Breast epithelium (tissue), 3 donors: Measurements from ENCODE around the gene ALK.

ENCODE experiments used
- POLR2A ChIP-seq: fragments of 450-650 bp; IDR thresholded peaks from one replicate; pipeline ENCODE4 v1.6.1; 2016; ENCODE audit warnings: antibody characterized with exemption, mild to moderate bottlenecking, moderate library complexity
- POLR2AphosphoS5 ChIP-seq, 3 donors: sonication (generic); formaldehyde crosslinking; IDR thresholded peaks; one replicate each; pipeline ENCODE4 v1.6.1; 2017; ENCODE audit warnings: antibody characterized with exemption in 3 of 3
- TF ChIP-seq, protein P1 (sequence below), 3 donors: fragments of 450-650 bp; IDR thresholded peaks; one replicate each; pipeline ENCODE4 v1.5.1; 2016 to 2017; ENCODE audit warnings: antibody characterized with exemption in 3 of 3, mild to moderate bottlenecking in 3 of 3, moderate library complexity in 3 of 3

DNA sequence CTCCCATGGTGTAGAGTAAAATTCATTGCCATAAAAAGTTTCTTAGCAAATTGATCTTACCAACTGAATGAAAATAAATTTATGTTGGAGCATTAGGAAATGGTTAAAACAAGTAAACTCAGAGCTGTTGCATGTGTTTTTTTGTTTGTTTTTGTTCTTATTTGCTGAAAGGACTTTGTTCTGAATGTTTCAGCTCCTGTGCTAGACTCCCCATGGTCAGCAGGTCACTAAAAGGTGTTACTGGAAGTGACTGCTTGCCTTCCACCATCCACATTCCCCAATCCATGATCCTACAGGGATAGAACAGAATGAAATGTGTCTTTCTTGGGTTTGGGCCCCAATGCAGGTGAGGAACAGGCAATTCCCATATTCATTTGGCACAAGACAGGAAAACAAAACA is 101.8 kb downstream of the ALK start:
- TF ChIP-seq POLR2A: no peak
- TF ChIP-seq, protein P1, sequence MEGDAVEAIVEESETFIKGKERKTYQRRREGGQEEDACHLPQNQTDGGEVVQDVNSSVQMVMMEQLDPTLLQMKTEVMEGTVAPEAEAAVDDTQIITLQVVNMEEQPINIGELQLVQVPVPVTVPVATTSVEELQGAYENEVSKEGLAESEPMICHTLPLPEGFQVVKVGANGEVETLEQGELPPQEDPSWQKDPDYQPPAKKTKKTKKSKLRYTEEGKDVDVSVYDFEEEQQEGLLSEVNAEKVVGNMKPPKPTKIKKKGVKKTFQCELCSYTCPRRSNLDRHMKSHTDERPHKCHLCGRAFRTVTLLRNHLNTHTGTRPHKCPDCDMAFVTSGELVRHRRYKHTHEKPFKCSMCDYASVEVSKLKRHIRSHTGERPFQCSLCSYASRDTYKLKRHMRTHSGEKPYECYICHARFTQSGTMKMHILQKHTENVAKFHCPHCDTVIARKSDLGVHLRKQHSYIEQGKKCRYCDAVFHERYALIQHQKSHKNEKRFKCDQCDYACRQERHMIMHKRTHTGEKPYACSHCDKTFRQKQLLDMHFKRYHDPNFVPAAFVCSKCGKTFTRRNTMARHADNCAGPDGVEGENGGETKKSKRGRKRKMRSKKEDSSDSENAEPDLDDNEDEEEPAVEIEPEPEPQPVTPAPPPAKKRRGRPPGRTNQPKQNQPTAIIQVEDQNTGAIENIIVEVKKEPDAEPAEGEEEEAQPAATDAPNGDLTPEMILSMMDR (IDR thresholded peaks at IDR 0.05): no peak
- TF ChIP-seq POLR2AphosphoS5 (IDR thresholded peaks at IDR 0.05): no peak
